ENCODE results near the gene AMD1.
"Not testable (repeated sequence)": the region's sequence is repeated elsewhere in the genome, so short reads cannot be mapped to it uniquely, and the experiment has no call there.

Gene AMD1

DNA sequence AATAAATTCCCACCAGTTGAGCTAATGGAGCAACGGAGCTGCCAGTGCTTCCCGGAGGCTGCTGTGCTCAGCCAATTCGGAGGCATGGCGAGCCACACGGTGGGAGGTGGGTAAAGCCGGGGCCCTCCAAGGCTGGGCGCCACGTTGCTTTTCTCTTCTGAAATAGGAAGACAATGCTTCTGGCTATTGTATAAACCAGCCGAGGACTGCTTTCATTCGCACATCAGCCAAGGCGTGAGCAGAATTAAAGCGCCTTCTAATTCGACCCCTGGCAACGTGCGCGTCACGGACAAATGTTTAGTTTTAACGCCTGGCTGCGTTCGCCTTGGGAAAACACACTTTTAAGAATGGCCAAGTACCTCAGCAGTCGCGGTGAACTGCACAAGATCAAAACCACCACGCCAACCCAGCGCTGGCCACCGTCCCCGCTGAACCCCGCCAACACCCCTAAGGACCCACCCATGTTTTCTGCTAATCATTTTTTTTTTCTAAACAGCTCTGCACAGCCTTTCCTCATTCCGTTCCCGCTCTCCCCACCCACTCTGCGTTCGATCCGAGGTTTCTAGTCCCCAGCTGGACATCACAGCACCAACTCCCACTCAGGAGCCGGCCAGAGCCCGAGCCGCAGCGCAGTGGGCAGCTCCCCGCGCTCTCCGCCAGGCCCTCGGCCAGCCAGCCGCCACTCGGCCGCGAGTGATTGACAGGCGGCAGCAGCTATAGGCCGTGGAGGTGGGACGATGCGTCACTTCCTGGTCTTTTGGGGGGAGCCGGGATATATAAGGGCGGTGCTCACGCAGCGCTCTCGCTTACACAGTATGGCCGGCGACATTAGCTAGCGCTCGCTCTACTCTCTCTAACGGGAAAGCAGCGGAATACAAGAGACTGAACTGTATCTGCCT, at the start of gene AMD1:
AMD1 (plus strand) TSS at position 805 of the 899 bp plus-strand sequence. CDS start 321 bp downstream, outside the sequence.
- DNase-seq (ENCODE audit: low read depth in 2 of 2): peak; percentile 92 to 94

DNA sequence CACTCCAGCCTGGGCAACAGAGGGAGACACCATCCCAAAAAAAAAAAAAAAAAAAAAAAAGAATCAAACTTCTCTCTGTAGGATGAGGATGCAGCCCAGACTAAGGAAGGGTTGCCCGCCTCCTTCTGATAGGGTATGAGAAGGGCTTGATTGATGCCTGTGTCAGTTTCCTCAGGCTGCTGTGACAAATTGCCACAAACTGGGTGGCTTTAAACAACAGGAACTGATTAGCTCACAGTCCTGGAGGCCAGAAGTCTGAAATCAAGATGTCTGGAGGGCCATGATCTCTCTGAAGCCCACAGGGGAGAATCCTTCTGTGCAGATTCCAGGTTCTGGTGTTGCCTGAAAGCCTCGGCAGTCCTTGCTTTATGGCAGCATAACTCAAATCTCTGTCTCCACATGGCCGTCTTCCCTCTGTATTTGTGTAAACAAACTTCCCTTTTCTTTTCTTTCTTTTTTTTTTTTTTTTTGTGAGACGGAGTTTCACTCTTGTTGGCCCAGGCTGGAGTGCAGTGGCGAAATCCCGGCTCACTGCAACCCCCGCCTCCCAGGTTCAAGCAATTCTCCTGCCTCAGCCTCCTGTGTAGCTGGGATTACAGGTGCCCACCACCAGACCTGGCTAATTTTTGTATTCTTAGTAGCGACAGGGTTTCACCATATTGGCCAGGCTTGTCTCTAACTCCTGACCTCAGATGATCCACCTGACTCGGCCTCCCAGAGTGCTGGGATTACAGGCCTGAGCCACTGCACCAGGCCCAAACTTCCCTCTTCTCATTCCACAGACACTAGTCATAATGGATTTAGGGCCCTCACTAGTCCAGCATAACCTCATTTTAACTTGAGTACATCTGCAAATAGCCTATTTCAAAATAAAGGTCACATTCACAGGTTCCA, 48.1 kb upstream of the AMD1 start:
- no peak for DNase-seq (ENCODE audit: low read depth in 2 of 2)

DNA sequence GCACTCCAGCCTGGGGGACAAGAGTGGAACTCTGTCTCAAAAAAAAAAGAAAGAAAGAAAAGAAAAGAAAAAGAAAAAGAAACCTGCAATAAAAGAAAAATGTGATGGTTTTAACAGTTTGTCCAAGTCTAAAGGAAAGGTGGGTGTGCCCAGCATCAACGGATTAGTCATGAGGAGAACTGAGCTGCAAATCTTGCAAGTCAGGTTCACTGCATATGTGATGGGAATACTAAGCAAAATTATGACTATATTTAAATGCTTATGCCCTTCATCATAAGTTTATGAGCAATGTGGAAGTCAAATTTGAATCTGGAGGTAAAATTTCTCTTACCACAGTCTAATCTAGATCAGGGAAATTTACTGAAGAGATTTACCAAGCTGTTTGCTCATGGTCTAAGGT, 46.2 kb upstream of the AMD1 start:
- no peak for DNase-seq (ENCODE audit: low read depth in 2 of 2)

DNA sequence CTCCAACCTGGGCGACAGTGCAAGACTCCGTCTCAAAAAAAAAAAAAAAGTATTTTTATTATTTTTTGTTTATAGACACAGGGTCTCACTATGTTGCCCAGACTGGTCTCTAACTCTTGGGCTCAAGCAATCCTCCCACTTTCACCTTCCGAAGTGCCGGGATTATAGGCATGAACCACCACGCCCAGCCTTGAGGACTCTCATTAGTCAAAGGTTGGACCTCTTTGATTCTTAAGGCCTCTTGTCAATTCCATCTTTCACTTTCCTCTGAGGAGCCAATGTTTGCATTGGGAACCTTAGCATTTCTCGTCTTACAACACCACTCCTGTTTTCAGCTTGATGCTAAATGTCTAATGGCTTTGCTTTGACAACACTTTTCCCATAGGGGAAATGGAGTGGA, 43.2 kb upstream of the AMD1 start:
- DNase-seq (ENCODE audit: low read depth in 2 of 2): no peak

DNA sequence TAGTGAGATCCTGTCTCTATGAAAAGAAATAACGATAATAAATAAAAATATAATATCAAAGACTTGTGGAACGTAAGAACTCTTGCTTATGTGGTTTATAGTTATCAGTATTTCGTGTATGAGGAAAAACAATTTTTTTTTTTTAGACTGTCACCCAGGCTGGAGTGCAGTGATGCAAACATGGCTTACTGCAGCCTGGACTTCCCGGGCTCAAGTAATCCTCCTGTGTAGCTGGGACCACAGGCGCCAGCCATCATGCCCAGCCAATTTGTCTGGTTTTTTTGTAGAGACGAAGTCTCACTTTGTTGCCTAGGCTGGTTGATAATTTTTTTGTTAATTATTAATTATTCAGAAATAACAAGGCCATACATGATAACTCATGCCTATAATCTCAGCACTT, 40.8 kb upstream of the AMD1 start:
- no peak for DNase-seq (ENCODE audit: low read depth in 2 of 2)

DNA sequence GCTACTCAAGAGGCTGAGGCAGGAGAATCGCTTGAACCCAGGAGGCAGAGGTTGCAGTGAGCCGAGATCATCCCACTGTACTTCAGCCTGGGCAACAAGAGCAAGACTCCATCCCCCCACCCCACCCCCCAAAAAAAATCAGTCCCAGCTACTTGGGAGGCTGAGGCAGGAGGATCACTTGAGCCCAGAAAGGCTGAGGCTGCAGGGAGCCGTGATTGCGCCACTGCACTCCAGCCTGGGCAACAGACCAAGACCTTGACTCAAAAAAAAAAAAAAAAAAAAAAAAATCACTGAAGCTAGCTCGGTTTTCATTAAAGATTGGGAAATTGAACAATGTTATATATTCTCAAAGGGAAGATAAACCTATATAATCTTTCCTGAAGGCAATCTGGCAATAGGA, 38.8 kb upstream of the AMD1 start:
- DNase-seq (ENCODE audit: low read depth in 2 of 2): not testable (repeated sequence)

DNA sequence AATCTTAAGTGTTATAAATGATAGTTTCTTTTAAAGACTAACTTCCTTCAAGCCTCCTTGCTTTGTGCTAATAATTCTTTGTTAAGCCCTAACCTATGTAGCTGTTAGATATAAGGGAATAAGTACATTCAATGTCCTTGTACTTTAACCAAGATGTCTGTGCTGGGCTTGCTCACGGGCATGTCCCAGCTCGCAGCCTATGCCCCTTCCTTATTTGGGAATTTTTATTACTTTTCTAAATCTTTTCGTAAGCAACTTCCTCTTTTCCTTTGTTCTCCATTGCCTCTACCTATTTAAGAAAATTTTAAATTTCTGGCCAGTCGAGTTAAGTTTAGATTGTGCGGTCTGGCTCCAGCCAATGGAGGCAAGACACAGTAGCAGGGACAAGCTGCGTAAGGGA, 33.3 kb upstream of the AMD1 start:
- no peak for DNase-seq (ENCODE audit: low read depth in 2 of 2)

DNA sequence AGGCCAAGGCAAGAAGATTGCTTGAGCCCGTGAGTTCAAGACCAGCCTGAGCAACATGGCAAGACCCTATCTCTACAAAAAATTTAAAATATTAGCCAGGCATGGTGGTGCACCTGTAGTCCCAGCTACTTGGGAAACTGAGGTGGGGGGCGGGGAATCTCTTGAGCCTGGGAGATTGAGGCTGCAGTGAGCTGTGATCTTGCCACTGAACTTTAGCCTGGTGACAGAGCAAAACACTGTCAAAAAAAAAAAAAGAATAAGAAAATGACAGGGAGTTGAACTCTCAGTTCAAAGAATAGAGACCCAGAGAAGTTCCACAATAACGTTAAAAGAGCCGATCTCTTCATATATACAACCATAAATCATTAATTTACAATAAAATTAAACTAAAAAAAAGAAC, 24.8 kb upstream of the AMD1 start:
- no peak for DNase-seq (ENCODE audit: low read depth in 2 of 2)

DNA sequence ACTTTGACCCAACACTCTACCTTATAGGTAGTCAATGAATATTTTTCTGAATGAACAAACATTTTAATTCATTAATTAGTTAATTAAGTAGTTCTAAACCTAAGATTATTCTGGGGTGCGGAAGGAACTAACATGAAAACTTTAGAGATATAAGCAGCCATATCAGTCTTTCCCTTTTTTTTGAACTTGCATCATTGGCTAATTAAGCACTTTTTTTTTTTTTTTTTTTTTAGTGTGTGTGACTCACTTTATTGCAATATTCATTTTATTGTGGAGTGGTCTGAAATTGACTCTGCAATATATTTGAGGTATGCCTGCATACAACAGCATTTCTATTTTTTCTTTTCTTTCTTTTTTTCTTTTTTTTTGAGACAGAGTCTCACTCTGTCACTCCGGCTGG, 21.8 kb upstream of the AMD1 start:
- DNase-seq (ENCODE audit: low read depth in 2 of 2): no peak

DNA sequence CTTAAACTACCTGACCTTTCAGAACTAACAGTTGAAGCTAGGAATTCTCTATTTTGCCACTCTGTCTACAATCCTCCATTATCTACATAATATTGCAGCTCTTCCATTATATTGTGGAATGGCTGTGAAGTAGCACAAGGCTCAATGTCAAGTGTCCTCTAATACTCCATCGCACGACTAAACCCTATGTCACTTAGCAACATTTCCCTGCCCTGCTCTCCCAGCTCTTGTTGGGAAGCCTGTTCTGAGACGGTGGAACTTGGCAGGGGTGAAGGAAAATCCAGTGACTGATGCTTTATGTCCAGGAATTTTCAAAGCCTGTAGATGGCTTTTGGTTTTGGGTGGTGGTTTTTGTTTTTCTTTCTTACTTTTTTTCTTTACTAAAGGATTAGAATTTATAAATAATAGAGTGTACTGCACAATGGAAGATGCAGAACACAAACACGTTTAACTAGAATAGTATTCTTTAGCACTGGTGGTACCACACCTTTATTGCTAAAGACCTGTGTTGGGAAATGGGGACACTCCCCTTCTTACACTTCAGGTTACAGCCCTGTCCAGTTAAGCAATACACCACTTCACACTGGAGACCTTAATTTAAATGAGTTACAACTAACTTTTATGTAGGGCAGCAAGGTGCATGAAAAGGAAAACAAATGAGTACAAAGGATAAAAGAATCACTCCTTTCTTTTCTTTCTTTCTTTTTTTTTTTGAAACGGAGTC, 20.7 kb upstream of the AMD1 start:
- no peak for DNase-seq (ENCODE audit: low read depth in 2 of 2)

DNA sequence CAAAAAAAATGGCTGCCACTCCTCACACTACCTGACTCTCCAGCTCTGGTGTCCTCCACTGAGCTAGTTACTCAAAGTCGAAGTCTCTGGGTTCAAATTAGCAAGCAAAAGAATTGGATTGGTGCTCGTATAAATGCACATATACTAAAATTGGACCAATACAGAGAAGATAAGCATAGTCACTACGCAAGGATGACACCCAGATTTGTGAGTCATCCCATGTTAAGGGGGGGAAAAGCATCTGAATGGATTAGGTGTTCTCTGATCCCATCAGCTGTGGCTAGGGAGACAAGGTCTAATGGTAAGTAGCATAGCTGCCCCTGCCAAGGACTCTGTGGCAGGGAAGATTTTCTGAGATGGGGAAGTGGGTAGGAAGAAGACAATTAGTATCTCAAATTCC, 18.3 kb upstream of the AMD1 start:
- no peak for DNase-seq (ENCODE audit: low read depth in 2 of 2)

DNA sequence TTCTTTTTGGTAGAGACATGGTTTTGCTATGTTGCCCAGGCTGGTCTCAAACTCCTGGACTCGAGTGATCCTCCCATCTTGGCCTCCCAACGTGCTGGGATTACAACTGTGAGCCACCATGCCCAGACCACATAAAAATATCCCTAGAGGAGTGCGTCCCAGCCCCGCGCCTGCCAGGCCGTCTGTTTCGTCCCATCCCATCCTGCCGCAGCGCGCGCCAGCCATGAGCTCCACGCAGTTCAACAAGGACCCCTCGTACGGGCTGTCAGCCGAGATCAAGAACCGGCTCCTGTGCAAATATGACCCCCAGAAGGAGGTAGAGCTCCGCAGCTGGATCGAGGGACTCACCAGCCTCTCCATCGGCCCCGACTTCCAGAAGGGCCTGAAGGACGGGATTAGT, 16.6 kb upstream of the AMD1 start:
- no peak for DNase-seq (ENCODE audit: low read depth in 2 of 2)

DNA sequence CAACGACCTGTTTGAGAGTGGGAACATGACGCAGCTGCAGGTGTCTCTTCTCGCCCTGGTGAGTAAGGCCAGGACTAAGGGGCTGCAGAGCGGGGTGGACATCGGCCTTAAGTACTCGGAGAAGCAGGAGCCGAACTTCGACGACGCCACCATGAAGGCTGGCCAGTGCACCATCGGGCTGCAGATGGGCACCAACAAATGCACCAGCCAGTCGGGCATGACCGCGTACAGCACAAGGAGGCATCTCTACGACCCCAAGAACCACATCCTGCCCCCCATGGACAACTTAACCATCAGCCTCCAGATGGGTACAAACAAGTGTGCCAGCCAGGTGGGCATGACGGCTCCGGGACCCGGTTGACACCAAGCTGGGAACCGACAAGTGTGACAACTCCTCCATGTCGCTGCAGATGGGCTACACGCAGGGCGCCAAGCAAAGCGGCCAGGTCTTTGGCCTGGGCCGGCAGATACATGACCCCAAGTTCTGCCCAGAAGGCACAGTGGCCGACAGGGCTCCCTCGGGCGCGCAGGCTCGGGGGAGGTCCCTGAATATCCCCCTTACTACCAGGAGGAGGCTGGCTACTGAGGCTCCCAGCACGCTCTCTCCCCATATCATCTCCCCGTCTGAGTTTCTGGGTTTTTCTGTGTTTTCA, 15.9 kb upstream of the AMD1 start:
- DNase-seq (ENCODE audit: low read depth in 2 of 2): no peak

DNA sequence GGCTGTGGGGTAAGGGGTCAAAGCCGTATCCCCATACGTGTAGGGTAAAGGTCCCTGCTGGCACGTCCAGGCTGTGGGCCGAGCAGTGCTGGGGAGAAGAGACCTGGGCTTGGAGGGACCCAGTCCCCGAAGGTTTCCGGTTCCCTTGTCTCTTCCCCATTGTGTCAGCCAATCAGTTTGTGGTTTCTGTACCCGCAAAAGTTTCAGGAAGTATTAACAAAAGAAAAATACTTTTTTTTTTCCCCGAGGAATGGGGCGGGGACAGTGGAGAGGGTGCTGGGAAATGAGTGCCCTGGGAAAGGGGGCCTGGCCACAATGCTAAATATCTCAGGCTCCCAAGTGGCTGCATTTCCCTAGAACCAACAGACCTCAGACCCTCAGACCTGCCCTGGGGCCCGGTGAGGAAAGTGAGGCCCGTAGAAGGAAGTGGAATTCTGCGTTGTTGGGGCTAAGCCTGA, 15.2 kb upstream of the AMD1 start:
- DNase-seq (ENCODE audit: low read depth in 2 of 2): no peak

DNA sequence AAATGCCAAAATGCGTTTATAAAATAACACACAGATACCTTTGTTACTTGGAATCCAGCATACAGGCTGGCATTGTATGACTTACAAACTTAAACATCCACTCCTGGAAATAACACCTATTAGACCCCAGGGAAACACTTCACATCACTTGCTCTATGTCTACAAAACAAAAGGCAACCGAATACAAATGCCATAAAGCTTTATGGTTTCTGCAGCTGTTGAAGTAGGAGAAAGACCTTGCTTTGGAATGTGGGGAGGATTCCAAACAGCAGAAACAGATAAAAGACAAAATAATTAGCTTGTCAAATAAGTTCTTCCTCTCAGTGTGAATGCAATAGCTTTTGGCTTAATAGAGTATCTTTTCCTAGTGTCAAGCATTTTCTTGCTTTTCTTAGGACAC, 9.8 kb upstream of the AMD1 start:
- no peak for DNase-seq (ENCODE audit: low read depth in 2 of 2)

DNA sequence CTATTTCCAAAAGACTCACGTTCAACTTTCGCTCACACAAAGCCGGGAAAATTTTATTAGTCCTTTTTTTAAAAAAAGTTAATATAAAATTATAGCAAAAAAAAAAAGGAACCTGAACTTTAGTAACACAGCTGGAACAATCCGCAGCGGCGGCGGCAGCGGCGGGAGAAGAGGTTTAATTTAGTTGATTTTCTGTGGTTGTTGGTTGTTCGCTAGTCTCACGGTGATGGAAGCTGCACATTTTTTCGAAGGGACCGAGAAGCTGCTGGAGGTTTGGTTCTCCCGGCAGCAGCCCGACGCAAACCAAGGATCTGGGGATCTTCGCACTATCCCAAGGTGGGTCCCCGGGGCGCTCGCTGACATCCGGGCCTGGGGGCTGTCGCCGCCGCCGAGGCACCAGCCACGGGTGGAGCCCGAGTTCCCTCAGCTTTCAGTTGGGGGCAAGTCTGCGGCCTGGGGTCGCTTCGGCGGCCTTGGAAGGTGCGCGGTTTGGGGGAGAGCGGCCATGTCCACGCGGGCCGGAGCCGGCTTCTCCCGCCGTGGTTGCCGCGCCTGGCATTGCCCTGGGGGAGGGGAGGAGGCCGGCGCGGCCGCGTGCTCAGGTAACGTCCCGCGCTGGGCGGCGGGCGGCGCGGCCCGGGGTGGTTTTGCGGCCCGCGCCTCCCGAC, 429 bp downstream of the AMD1 start:
- DNase-seq (ENCODE audit: low read depth in 2 of 2): peak; percentile 7 to 41

DNA sequence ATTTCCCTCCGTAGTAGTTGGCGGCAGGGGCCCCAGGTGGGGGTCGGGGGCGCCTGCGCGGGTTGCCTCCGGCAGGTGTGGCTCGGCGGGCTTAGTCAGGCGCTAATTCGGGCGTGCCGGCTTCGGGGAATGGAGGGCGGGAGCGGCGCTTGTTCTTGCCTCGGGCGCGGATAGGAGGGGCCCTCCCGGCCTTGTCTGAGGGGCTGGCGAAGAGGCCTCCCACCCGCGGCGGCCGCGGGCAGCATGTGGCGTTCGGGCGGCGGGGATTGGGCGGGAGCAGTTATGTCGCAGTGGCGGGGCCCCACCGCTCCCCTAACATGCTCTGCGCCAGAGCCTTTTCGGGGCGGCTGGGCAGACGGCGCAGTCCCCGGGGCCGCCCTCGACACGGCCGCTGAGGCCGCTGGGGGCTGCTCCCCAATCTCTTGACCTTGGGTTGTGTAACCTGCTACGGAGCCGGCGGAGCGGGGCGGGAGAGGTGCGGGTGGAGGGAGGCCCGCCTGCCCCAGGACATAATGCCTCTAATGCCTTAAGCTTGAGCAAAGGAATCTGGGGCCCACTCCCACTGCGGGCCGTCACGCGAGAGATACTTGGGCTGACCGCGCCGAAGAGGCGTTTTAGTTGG, 1.1 kb downstream of the AMD1 start:
- DNase-seq (ENCODE audit: low read depth in 2 of 2): peak; percentile 55 to 71

DNA sequence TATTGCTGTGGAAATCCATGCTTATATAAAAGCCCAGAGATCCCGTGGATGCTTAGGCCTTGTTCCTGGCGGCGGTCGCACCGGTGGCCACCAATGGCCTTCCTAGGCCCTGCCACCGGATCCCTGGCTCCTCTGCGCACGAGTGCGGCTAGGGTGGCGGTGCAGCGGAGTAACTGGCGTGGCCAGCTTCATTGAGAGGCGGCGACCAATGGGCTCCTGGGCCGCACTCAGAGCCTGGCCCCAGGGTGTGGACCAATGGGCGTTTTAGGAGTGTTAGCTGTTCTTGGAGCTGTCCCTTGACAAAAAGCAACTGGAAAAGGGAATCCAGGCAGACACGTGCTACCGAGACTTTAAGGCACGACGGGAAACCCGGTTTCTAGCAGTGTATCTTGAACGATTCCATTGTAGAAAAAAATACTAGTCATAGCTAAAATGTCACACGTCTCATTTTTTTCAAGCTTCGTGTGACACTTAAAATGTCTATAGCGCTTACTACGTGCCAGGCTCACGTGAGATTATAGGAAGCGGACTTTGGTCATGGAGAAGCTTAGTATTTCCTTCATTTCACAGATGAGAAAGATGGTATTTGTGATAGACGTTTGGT, 1.7 kb downstream of the AMD1 start:
- DNase-seq (ENCODE audit: low read depth in 2 of 2): peak; percentile 29 to 49

DNA sequence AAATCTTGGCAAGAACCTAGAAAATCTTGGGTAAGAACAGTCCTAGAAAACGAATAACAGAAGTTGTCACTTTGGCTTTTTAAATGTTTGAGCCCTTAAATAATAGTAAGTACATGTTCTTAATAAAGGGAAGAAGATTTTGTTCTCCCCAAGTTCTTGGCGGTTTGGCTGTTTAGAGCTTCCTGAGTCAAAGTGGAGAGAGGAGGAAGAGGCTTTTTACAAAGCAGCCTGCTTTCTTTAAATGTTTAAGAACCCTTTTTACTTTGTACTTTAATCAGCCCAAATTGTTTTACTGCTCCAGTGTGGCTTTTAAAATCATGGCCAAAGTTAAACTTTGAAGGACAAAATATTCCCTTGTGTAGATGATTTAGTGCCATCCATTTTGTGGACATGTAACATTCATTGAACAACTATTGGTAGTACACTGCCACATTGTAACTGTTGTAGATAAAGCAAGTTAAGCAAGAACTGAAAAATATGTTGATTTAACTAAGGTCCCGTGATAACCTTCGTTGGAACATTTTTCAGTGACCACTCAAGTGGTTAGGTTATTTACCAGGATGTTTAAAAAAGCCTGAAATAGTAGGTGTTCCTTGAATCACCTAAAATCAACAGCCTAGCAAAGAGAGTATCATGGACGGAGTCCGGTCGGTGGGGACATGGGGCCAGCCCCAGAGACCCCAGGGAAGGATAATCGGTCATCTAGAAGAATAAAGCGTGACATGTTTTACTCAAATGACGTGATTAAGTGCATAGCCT, 2.4 kb downstream of the AMD1 start:
- no peak for DNase-seq (ENCODE audit: low read depth in 2 of 2)

Data from stimulated activated CD8-positive, alpha-beta memory T cell treated with anti-CD3 and anti-CD28 coated beads, Interleukin-7, amount 100 ng/mL, for 4 hours (primary cell).